Keratinocyte (primary cell): Measurements from ENCODE around the gene ST3GAL2.

ENCODE experiments used
- CTCF ChIP-seq, 3 experiments: IDR thresholded peaks in 1 of 3; conservative IDR thresholded peaks in 1 of 3; optimal IDR thresholded peaks in 1 of 3; 2 replicates in 2 of 3; 3 replicates in 1 of 3; pipeline versions ENCODE3 to v1.5.1; 2011; ENCODE audit warnings: low read length in 3 of 3, mild to moderate bottlenecking in 3 of 3, moderate library complexity in 2 of 3, control low read depth in 1 of 3, inconsistent platforms in 1 of 3; ENCODE audit not compliant: insufficient read depth in 2 of 3; ENCODE audit errors: extremely low read depth in 1 of 3
- EZH2 ChIP-seq: IDR thresholded peaks from one replicate; pipeline ENCODE4 v1.6.1; 2012; ENCODE audit warnings: inconsistent platforms, mild to moderate bottlenecking, low read length, moderate library complexity

GRCh38 chr16:70465999-70466804 lies 27.3 kb upstream of the ST3GAL2 start:
- TF ChIP-seq CTCF (optimal IDR thresholded peaks at IDR 0.05 in 1 of 3, IDR thresholded peaks at IDR 0.05 in 1 of 3, conservative IDR thresholded peaks at IDR 0.05 in 1 of 3; ENCODE audit: extremely low read depth in 1 of 3, insufficient read depth in 2 of 3, low read length in 3 of 3) (no peak), EZH2 (no peak)
